GM21447 (cell line): Measurements from ENCODE around the gene COG5.
"Not testable (repeated sequence)": the region's sequence is repeated elsewhere in the genome, so short reads cannot be mapped to it uniquely, and the experiment has no call there.

Experiments used
- ATAC-seq: cut with Tn5 transposase; IDR thresholded peaks from one replicate; pipeline ENCODE4 v1.9.1; 2021; ENCODE audit not compliant: unreplicated experiment

The COG5 gene

GRCh38 chr7:107165341-107165740 lies 398.4 kb downstream of the COG5 start:
- ATAC-seq, result no peak

GRCh38 chr7:107164092-107164491 lies 399.6 kb downstream of the COG5 start:
- ATAC-seq, result no peak

GRCh38 chr7:107162475-107162874 lies 401.2 kb downstream of the COG5 start:
- no peak for ATAC-seq

- no peak for ATAC-seq
Observed at GRCh38 chr7:107161415-107161814, 402.3 kb downstream of the COG5 start.

GRCh38 chr7:107160389-107160788 lies 403.3 kb downstream of the COG5 start:
- no peak for ATAC-seq

- no peak for ATAC-seq
Observed at GRCh38 chr7:107158028-107158427, 405.7 kb downstream of the COG5 start.

GRCh38 chr7:107157091-107157490 lies 406.6 kb downstream of the COG5 start:
- ATAC-seq, result no peak

- ATAC-seq, result not testable (repeated sequence)
Observed at GRCh38 chr7:107155726-107156125, 408.0 kb downstream of the COG5 start.

- no peak for ATAC-seq
Observed at GRCh38 chr7:107154826-107155225, 408.9 kb downstream of the COG5 start.

GRCh38 chr7:107152011-107152410 lies 411.7 kb downstream of the COG5 start:
- ATAC-seq, result no peak
